IMR-90 (cell line): ENCODE measurements around the gene QRFP.

ENCODE experiments used
- CEBPB ChIP-seq: IDR thresholded peaks from 2 replicates; pipeline ENCODE4 v1.6.1; 2012; ENCODE audit warnings: low read depth, low read length, improper control_type of control experiment
- CHD1 ChIP-seq: IDR thresholded peaks from 2 replicates; pipeline ENCODE4 v1.6.1; 2012; ENCODE audit warnings: low read depth, low read length, improper control_type of control experiment
- CTCF ChIP-seq: conservative IDR thresholded peaks from 2 replicates; pipeline ENCODE4 v1.5.1; 2012; ENCODE audit warnings: mild to moderate bottlenecking, low read depth, low read length, improper control_type of control experiment
- ELK1 ChIP-seq: fragments of 150-350 bp; IDR thresholded peaks from 2 replicates; pipeline ENCODE4 v1.6.1; 2016; ENCODE audit warnings: low read depth, mild to moderate bottlenecking, low read length, moderate library complexity, borderline replicate concordance
- MAFK ChIP-seq: IDR thresholded peaks from 2 replicates; pipeline ENCODE4 v1.6.1; 2012; ENCODE audit warnings: low read depth, low read length, improper control_type of control experiment
- MAZ ChIP-seq: IDR thresholded peaks from 2 replicates; pipeline ENCODE4 v1.6.1; 2012; ENCODE audit warnings: low read depth, mild to moderate bottlenecking, low read length, improper control_type of control experiment, moderate library complexity, borderline replicate concordance
- MXI1 ChIP-seq: IDR thresholded peaks from 2 replicates; pipeline ENCODE4 v1.6.1; 2012; ENCODE audit warnings: low read depth, mild to moderate bottlenecking, low read length, moderate library complexity, borderline replicate concordance
- POLR2A ChIP-seq: IDR thresholded peaks from 2 replicates; pipeline ENCODE4 v1.6.1; 2012; ENCODE audit warnings: mild to moderate bottlenecking, low read depth, low read length
- RAD21 ChIP-seq: IDR thresholded peaks from 2 replicates; pipeline ENCODE4 v1.6.1; 2012; ENCODE audit warnings: low read length, improper control_type of control experiment
- RCOR1 ChIP-seq: IDR thresholded peaks from 2 replicates; pipeline ENCODE4 v1.6.1; 2012; ENCODE audit warnings: mild to moderate bottlenecking, low read length, improper control_type of control experiment; ENCODE audit not compliant: insufficient replicate concordance
- RFX5 ChIP-seq: IDR thresholded peaks from 2 replicates; pipeline ENCODE4 v1.8.0; 2012; ENCODE audit warnings: low read depth, mild to moderate bottlenecking, low read length, moderate library complexity
- SMC3 ChIP-seq: fragments of 150-350 bp; IDR thresholded peaks from 2 replicates; pipeline ENCODE4 v1.6.1; 2016; ENCODE audit warnings: low read depth, mild to moderate bottlenecking, antibody characterized with exemption, low read length, moderate library complexity

- TF ChIP-seq ELK1 (no peak), MXI1 (no peak), CTCF (no peak), CEBPB (no peak), POLR2A (no peak), SMC3 (no peak), CHD1 (no peak), RFX5 (no peak), MAZ (no peak), RAD21 (no peak), RCOR1 (no peak), MAFK (no peak)
Measured at GRCh38 chr9:130872508-130872907, 24.1 kb downstream of the QRFP start.
